PC-9 (cell line): ENCODE data around the gene GTF3C1. TPM values are rescaled to one million over a fixed set of nuclear protein-coding genes. Genes with fewer than 3 reads are reported as not detected.

Experiments
- BruUV-seq: library from RNA; stranded (reverse); fragments of 400-500 nt; replicated peaks from 2 replicates; lab custom pipeline; 2021; lab: Mats Ljungman, UMichigan
- CTCF ChIA-PET: fragments of 300-600 bp; sonication (Branson Sonifier 250); formaldehyde crosslinking; loops from one replicate; lab custom pipeline; 2022; ENCODE audit warnings: antibody characterized with exemption; lab: Charles Lee
- POLR2A ChIA-PET: fragments of 300-600 bp; sonication (Branson Sonifier 250); formaldehyde crosslinking; loops from one replicate; lab custom pipeline; 2022; ENCODE audit warnings: antibody characterized with exemption; ENCODE audit not compliant: unreplicated experiment; lab: Charles Lee
- DNase-seq, 2 experiments: peaks; one replicate each; pipeline versions ENCODE4 v3.0.0 to v3.0.0-alpha.2; 2015 to 2022; ENCODE audit warnings: mixed read lengths in 1 of 2
- H2AFZ ChIP-seq: fragments of 200-600 bp; sonication (generic); 2 replicates; pipeline ENCODE4 v1.8.1; 2017; ENCODE audit warnings: antibody characterized with exemption
- H3F3A ChIP-seq: fragments of 200-600 bp; sonication (generic); 2 replicates; pipeline ENCODE4 v1.8.1; 2017; ENCODE audit warnings: antibody characterized with exemption, mild to moderate bottlenecking, low read depth; ENCODE audit not compliant: insufficient read depth
- H3K27ac ChIP-seq: fragments of 200-600 bp; sonication (generic); 2 replicates; pipeline ENCODE4 v1.6.1; 2016; ENCODE audit warnings: mixed run types
- H3K27me3 ChIP-seq: fragments of 200-600 bp; sonication (generic); 2 replicates; pipeline ENCODE4 v1.6.1; 2016; ENCODE audit warnings: low read depth, mixed run types; ENCODE audit not compliant: insufficient read depth
- H3K36me3 ChIP-seq: fragments of 200-600 bp; sonication (generic); 2 replicates; pipeline ENCODE4 v1.6.1; 2016; ENCODE audit warnings: low read depth, mixed run types
- H3K4me1 ChIP-seq: fragments of 200-600 bp; sonication (generic); replicated peaks from 2 replicates; pipeline ENCODE4 v1.6.1; 2016; ENCODE audit warnings: mixed run types; ENCODE audit not compliant: insufficient read depth
- H3K4me2 ChIP-seq: fragments of 200-600 bp; sonication (generic); 2 replicates; pipeline ENCODE4 v1.6.1; 2017; ENCODE audit warnings: mixed run types
- H3K4me3 ChIP-seq: fragments of 200-600 bp; sonication (generic); 2 replicates; pipeline ENCODE4 v1.6.1; 2016; ENCODE audit warnings: mixed run types
- H3K79me2 ChIP-seq: fragments of 200-600 bp; sonication (generic); 2 replicates; pipeline ENCODE4 v1.6.1; 2017; ENCODE audit warnings: low read depth, mixed run types
- H3K9me2 ChIP-seq: fragments of 200-600 bp; sonication (generic); 2 replicates; pipeline ENCODE4 v1.8.1; 2017; ENCODE audit warnings: mild to moderate bottlenecking; ENCODE audit not compliant: insufficient read depth
- H3K9me3 ChIP-seq: fragments of 200-600 bp; sonication (generic); 2 replicates; pipeline ENCODE4 v1.8.1; 2016; ENCODE audit warnings: low read depth; ENCODE audit not compliant: insufficient read depth
- H4K20me1 ChIP-seq: fragments of 200-600 bp; sonication (generic); 2 replicates; pipeline ENCODE4 v1.8.1; 2017; ENCODE audit not compliant: insufficient read depth
- EZH2 ChIP-seq: fragments of 200-600 bp; sonication (generic); IDR thresholded peaks from 2 replicates; pipeline ENCODE4 v1.8.0; 2017; ENCODE audit warnings: antibody characterized with exemption, low read depth
- intact Hi-C: fragments of 100-400 bp; cut with micrococcal nuclease; formaldehyde crosslinking; loops from one replicate; pipeline ENCODE4 v1.10.0; 2022; ENCODE audit not compliant: unreplicated experiment
- total RNA-seq: library from RNA; stranded (reverse); gene quantifications from 2 replicates; pipeline ENCODE4 v1.2.3, GENCODE V29; 2021
- TF ChIP-seq, protein P1 (sequence below): fragments of 200-600 bp; sonication (generic); conservative IDR thresholded peaks from 2 replicates; pipeline ENCODE4 v1.6.1; 2017; ENCODE audit warnings: mixed run types, antibody characterized with exemption, mild to moderate bottlenecking, moderate library complexity

The GTF3C1 gene
- total RNA-seq, 1 experiment from 2014 or later: 118 TPM

DNA sequence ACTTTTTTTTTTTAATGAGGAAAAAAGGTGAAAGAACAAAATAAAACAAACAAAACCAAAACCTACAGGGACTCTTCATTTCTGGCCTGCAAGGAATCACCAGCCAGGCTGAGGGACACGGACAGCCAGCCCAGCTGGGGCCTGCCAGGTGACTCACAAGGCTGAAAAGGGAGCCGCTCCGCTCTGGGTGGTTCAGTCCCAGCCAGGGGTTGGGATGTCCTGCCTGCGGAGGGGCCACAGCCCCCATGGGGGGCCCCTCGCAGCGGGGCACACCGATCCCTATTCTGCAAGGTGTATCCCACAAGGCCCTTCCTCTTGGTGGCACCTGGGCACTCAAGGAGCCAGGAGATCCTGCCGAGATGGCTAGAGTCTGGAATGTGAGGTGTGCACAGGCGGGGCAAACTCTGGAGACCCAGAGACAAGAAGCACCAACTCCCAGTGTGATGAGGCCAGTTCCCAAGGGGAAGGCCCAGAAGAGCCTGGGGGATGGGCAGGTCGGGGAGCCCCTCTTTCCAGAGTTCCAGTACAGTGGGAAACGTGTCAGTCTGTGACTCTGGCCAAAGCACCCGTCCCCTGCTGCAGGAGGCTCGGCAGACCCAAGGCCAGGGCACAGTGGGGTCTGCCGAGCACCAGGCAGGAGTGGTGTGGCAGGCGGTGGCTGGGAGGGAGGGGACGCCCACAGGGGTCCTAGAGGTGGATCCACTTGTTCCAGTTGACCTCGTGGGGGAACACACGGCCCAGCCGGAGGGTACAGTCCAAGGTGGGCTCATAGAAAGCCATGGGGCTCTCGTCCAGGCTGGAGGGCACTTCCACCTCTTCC is 88.8 kb downstream of the GTF3C1 start:
- no peak for TF ChIP-seq EZH2
- TF ChIP-seq, protein P1, sequence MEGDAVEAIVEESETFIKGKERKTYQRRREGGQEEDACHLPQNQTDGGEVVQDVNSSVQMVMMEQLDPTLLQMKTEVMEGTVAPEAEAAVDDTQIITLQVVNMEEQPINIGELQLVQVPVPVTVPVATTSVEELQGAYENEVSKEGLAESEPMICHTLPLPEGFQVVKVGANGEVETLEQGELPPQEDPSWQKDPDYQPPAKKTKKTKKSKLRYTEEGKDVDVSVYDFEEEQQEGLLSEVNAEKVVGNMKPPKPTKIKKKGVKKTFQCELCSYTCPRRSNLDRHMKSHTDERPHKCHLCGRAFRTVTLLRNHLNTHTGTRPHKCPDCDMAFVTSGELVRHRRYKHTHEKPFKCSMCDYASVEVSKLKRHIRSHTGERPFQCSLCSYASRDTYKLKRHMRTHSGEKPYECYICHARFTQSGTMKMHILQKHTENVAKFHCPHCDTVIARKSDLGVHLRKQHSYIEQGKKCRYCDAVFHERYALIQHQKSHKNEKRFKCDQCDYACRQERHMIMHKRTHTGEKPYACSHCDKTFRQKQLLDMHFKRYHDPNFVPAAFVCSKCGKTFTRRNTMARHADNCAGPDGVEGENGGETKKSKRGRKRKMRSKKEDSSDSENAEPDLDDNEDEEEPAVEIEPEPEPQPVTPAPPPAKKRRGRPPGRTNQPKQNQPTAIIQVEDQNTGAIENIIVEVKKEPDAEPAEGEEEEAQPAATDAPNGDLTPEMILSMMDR: no peak
- H4K20me1 ChIP-seq: no peaks in the 10 kb centered on the region; the same call in none of the 2 replicates
- H3K9me2 ChIP-seq: no peaks in the 10 kb centered on the region
- no peak overlapping the region for H2AFZ ChIP-seq
- H3K4me1 ChIP-seq: no peaks in the 10 kb centered on the region
- H3F3A ChIP-seq: 0 out of 2 replicates have a peak, but pooled peaks cover 4% of the 10 kb centered on the region
- H3K36me3 ChIP-seq: no peaks in the 10 kb centered on the region; the same call in 1 of the 2 replicates
- CTCF ChIA-PET: interaction anchor here (0.7 kb wide), 1 partner anchor 9 kb away, joined by 4 read pairs; no protein-coding TSS in a partner anchor
- H3K9me3 ChIP-seq: no peaks in the 10 kb centered on the region
- H3K4me3 ChIP-seq: no peak overlapping the region
- POLR2A ChIA-PET: no interaction called here
- peak in 1 of 2 experiments; percentile 18 for DNase-seq
- intact Hi-C loops: loop anchor here (5.0 kb wide), 1 partner anchor 631 kb away; no protein-coding TSS in a partner anchor
- no peaks in the 10 kb centered on the region for H3K79me2 ChIP-seq
- no peaks in the 10 kb centered on the region for H3K27me3 ChIP-seq
- H3K27ac ChIP-seq: no peak overlapping the region
- no peak overlapping the region for H3K4me2 ChIP-seq
- BruUV-seq: no TSS peak

DNA sequence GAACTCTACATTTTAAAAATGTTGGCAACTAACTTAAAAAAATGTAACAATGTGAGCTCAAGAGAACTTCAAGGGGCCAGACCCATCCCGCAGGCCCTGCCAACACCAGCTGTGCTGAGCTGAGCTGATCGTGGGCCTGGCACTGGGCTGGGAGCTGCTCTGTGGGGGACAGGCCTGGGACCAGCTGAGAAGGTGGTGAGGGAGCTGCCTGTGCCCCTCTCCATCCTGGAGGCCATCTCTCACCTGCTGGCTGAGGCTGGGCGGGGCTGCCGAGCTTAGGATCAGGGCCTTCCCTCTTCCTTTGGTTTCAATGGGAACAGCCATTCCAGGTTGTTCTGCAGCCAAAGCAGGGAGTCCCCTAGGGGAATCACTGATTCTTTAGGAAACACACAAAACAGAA is 89.5 kb downstream of the GTF3C1 start:
- no TSS peak for BruUV-seq
- TF ChIP-seq, protein P1: no peak
- TF ChIP-seq EZH2: no peak
- no peak overlapping the region for H3K27ac ChIP-seq
- POLR2A ChIA-PET: no interaction called here
- H3K4me2 ChIP-seq: no peak overlapping the region
- H3K27me3 ChIP-seq: no peaks in the 10 kb centered on the region
- H3F3A ChIP-seq: 0 out of 2 replicates have a peak, but pooled peaks cover 4% of the 10 kb centered on the region
- no peak overlapping the region for H3K4me3 ChIP-seq
- H3K9me2 ChIP-seq: no peaks in the 10 kb centered on the region
- H2AFZ ChIP-seq: no peak overlapping the region
- no peaks in the 10 kb centered on the region; the same call in 1 of the 2 replicates for H4K20me1 ChIP-seq
- no peaks in the 10 kb centered on the region for H3K9me3 ChIP-seq
- no peaks in the 10 kb centered on the region for H3K4me1 ChIP-seq
- intact Hi-C loops: loop anchor here (5.0 kb wide), 1 partner anchor 632 kb away; no protein-coding TSS in a partner anchor
- no peaks in the 10 kb centered on the region for H3K79me2 ChIP-seq
- CTCF ChIA-PET: interaction anchor here (0.5 kb wide), 2 partner anchors 189 to 350 kb away, joined by 5 to 6 read pairs; no protein-coding TSS in a partner anchor
- no peak for DNase-seq
- no peaks in the 10 kb centered on the region for H3K36me3 ChIP-seq

DNA sequence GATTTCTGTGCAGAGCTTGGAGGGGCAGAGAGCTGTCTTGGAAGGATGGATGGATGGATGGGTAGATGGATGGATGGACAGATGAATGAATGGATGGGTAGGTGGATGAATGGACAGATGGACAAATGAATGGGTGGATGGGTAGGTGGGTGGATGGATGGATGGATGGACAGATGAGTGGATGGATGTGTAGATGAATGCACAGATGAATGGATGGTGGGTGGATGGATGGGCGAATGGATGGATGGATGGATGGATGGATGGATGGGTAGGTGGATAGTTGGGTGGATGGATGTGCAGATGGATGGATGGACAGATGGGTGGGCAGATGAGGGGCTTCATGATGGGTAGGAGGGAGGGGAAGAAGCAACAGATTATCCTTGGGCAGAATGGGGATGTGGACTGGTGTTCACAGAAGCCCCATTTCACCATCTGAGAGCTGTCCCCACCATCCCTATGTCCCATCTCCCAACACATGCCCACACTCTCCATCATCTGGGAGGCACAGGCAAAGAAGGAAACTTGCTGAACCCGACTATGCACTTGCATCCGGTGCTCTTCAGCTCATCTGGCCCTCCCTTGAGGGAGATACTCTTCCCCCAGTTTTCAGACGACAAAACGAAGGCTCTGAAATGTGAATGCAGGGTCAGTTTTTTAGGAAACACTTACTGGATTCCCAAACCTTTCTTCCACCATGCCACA is 90.6 kb downstream of the GTF3C1 start:
- no peaks in the 10 kb centered on the region; the same call in 1 of the 2 replicates for H3K27me3 ChIP-seq
- H3K9me2 ChIP-seq: no peaks in the 10 kb centered on the region
- DNase-seq: no peak
- H2AFZ ChIP-seq: no peak overlapping the region
- H3K9me3 ChIP-seq: no peaks in the 10 kb centered on the region
- H3K36me3 ChIP-seq: no peaks in the 10 kb centered on the region
- no peaks in the 10 kb centered on the region for H3K4me1 ChIP-seq
- no peak for TF ChIP-seq EZH2
- TF ChIP-seq, protein P1: no peak
- no peak overlapping the region for H3K4me3 ChIP-seq
- 0 out of 2 replicates have a peak, but pooled peaks cover 4% of the 10 kb centered on the region for H3F3A ChIP-seq
- CTCF ChIA-PET: no interaction called here
- intact Hi-C loops: no loop called here
- BruUV-seq: no TSS peak
- no peak overlapping the region for H3K4me2 ChIP-seq
- H3K79me2 ChIP-seq: no peaks in the 10 kb centered on the region
- no peak overlapping the region for H3K27ac ChIP-seq
- H4K20me1 ChIP-seq: no peaks in the 10 kb centered on the region; the same call in 1 of the 2 replicates
- POLR2A ChIA-PET: interaction anchor here (0.6 kb wide), 1 partner anchor 255 kb away, joined by 5 read pairs; no protein-coding TSS in a partner anchor
